ENCODE results near the gene CCDC197.

- TF ChIP-seq ZBTB7A (IDR thresholded peaks at IDR 0.05; ENCODE audit: low read depth) (no peak), RAD21 (IDR thresholded peaks at IDR 0.05; ENCODE audit: low read depth) (no peak), REST (IDR thresholded peaks at IDR 0.05; ENCODE audit: low read depth) (no peak), MAX (IDR thresholded peaks at IDR 0.05) (peak; percentile 70), TAF1 (IDR thresholded peaks at IDR 0.05; ENCODE audit: low read depth) (no peak; the same call in 1 of the 2 replicates), EP300 (IDR thresholded peaks at IDR 0.05; ENCODE audit: borderline replicate concordance) (no peak), CEBPB (IDR thresholded peaks at IDR 0.05) (no peak), TEAD4 (IDR thresholded peaks at IDR 0.05) (no peak; the same call in 1 of the 2 replicates), EGR1 (IDR thresholded peaks at IDR 0.05) (no peak), TCF12 (IDR thresholded peaks at IDR 0.05; ENCODE audit: low read depth) (0 out of 2 replicates have a peak, but pooled peaks have one; percentile 16), FOXM1 (IDR thresholded peaks at IDR 0.05; ENCODE audit: borderline replicate concordance, low read depth) (no peak)
These were observed 9.7 kb upstream of the CCDC197 start for GRCh38 chr14:93987376-93987775.
